ENCODE measurements around the gene COMT.

DNA sequence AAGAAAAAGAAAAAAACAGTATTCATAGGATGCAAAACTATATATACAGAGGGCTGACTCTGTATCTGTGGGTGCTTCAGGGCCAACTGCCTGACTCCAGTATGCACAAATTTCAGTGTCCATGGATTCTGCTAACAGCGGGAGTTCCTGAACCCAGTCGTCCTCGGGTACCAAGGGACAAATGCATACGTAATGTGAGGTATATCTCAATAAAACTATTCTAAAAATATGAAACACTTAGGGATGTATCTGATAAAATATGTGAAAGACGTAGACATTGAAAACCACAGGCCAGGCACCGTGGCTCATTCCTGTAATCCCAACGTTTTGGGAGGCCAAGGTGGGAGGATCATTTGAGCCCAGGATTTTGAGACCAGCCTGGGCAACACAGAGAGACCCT, 13.9 kb upstream of the COMT start:
- TF ChIP-seq, protein P1, sequence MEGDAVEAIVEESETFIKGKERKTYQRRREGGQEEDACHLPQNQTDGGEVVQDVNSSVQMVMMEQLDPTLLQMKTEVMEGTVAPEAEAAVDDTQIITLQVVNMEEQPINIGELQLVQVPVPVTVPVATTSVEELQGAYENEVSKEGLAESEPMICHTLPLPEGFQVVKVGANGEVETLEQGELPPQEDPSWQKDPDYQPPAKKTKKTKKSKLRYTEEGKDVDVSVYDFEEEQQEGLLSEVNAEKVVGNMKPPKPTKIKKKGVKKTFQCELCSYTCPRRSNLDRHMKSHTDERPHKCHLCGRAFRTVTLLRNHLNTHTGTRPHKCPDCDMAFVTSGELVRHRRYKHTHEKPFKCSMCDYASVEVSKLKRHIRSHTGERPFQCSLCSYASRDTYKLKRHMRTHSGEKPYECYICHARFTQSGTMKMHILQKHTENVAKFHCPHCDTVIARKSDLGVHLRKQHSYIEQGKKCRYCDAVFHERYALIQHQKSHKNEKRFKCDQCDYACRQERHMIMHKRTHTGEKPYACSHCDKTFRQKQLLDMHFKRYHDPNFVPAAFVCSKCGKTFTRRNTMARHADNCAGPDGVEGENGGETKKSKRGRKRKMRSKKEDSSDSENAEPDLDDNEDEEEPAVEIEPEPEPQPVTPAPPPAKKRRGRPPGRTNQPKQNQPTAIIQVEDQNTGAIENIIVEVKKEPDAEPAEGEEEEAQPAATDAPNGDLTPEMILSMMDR (IDR thresholded peaks at IDR 0.05): no peak
- no peak for TF ChIP-seq POLR2A (IDR thresholded peaks at IDR 0.05)
